HG02981 (cell line): Measurements from ENCODE around the gene TPX2.

Experiments used
- ATAC-seq: cut with Tn5 transposase; IDR thresholded peaks from one replicate; pipeline ENCODE4 v1.9.1; 2021; ENCODE audit warnings: mild to moderate bottlenecking, moderate library complexity; ENCODE audit not compliant: unreplicated experiment

TPX2 gene

DNA sequence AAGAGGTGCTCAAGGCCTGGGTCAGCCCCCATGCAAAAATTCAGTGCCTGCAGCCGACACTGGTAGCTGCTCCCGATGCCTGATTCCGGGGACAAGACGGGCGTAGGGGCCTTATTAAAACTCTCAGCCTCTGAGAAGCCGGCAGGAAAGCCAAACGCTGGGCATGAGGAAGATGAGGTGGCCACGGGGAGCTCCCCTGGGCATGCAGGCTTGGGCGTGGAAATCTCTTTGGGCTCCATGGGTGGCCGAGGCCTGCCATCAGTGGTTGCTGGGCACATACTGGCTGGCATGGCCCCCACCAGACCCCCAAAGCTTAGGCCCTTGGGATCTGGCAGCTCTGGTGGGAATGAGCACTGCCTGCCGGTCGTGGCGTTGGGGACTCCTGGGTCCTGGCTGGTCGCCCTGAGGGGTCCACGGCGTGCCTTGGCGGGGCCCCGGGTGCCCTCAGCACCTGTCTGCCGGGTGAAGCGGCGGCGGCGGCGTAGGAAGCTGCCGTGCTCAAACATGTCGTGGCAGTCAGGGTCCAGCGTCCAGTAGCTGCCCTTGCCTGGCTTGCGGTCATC lies 105.7 kb downstream of the TPX2 start:
- ATAC-seq = no peak

DNA sequence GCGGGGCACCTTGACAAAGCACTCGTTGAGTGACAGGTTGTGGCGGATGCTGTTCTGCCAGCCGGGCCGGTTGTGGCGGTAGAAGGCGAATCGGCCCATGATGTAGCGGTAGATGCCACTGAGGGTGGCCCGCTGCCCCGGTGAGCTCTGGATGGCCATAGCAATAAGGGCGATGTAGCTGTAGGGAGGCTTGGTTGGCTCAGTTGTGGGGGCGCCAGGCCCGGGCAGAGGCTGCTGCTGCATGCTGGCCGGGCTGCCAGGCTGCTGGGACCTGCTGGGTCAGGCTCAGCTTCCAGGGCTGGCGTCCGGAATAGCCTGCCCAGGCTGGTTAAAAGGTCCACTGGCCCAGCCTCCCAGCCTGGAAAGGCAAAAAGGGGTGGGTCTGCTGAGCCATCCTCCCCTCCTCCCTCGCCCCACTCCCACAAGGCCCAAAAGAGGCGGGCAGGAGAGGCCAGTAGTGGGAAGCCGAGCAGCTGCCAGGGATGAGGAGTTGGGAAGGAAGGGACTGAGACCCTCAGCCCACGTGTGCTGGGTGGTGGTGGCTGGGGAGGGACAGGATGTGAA lies 106.3 kb downstream of the TPX2 start, which contains the start of gene FOXS1:
TSS of gene FOXS1 (minus strand) at position 305 of the 564 bp plus-strand sequence. CDS start at position 243, 62 bp downstream.
- ATAC-seq = no peak

DNA sequence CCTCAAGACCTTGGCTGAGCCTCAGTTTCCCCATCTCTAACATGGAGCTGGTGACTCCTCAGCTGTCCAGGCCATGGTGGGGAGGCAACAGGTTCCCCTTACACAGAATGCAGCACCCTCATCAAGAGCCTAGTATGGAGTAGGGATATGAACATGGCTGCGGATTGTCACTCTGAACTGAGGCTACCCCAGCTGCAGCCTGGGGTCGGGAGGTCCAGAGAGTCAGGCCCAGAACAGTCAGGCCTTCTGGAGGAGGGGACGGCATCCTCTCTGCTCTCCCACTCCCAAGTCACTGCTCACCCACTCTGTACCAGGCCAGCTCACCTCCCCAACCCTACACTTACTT lies 107.7 kb downstream of the TPX2 start:
- no peak for ATAC-seq

DNA sequence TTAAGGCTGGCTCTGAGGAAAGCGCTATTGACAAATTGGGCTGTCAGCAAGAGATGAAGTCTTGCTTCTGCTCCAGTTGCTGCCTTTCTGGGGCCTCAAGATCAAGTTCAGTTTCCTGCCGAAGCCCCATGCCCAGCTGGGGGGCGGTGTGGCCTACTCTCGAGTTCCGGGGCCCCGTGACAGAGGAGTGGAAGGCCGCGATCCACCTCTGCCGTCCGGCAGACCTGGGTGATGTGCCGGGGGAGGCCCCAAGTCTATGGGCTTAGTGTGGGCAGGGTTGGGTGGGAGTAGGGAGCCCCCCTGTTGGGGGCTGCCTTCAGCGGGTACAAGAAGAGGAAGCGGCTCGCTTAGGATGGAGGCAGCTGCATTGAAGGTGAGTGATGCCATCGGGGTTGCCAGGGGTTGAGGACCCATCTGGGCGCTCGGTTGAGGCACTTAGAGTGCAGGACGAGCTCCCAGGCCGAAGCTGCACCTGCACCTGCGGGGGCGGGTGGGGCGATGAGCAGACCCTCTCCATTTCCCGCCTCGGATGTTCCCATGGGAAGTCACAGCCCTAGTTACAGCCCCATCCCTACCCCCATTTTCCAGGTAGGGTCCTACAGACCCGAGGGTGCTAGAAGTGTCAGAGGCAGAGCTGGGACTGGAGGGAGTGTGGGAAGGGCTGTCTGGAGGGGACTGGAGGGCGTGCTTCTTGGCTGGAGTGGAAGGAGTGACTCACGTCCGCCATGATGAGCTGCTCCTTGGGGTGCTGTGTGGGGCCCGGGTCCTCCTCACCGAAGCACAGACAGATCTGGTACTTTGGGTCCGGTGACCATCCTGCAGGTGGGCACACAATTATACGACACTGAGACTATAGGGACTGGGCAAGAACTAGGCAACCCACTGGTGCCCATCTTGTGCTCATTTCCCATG lies 109.3 kb downstream of the TPX2 start:
- ATAC-seq = no peak

DNA sequence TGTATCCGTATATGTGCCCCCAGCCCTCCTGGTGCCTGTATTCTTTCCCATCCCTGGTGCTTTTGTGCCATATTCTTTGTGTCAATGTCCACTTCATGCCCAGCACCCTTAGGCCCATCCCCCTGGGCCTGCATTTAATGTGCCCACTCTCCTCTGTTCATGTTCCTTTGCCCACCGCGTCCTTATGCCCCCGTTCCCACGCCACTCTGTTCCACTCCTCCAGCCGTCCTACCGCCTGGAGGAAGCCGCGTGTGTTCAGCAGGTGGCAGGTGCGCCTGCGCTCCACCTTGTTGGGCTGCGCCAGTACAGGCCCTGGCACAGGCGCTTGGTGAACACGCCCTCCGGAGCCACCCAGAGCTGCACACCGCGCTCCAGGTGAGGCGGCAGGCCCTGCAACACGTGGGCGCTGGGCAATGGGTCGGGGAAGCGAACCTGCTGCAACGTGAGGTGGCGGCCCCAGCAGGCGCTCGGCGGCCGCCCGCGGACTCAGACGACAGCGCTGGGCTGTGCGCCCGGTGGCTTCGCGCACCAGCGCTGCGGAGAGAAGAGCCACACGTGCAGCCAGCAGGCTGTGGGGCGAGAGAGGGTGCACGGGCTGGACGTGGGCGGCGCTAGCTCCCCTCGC lies 110.3 kb downstream of the TPX2 start:
- ATAC-seq = no peak
